HepG2 (cell line): ENCODE data around the gene ANKRD10. TPM values are rescaled to one million over a fixed set of nuclear protein-coding genes. Genes with fewer than 3 reads are reported as not detected.

Experiments used
- EZH2 ChIP-seq: conservative IDR thresholded peaks from 2 replicates; pipeline ENCODE4 v1.6.1; 2012; ENCODE audit warnings: mild to moderate bottlenecking, low read depth, low read length, moderate library complexity
- FLYWCH1 ChIP-seq: sonication (generic); formaldehyde crosslinking; IDR thresholded peaks from 2 replicates; pipeline ENCODE4 v1.8.1; 2023; ENCODE audit warnings: mild to moderate bottlenecking, missing genetic modification reagents
- FOXO1 ChIP-seq: sonication (generic); formaldehyde crosslinking; IDR thresholded peaks from 2 replicates; pipeline ENCODE4 v1.4.0; 2020; ENCODE audit warnings: missing genetic modification reagents
- HBP1 ChIP-seq: IDR thresholded peaks from 2 replicates; pipeline ENCODE4 v1.6.1; 2016; ENCODE audit warnings: low read depth, control low read depth
- JUNB ChIP-seq: sonication (generic); formaldehyde crosslinking; IDR thresholded peaks from 2 replicates; pipeline ENCODE4 v1.8.0; 2022; ENCODE audit warnings: missing genetic modification reagents, mild to moderate bottlenecking, borderline replicate concordance
- KDM5A ChIP-seq: fragments of 200-600 bp; sonication (generic); IDR thresholded peaks from 2 replicates; pipeline ENCODE4 v1.7.0; 2018; ENCODE audit warnings: antibody characterized with exemption, mild to moderate bottlenecking, low read length, borderline replicate concordance
- MAFK ChIP-seq, 2 experiments: IDR thresholded peaks in 1 of 2; conservative IDR thresholded peaks in 1 of 2; 2 replicates each; pipeline ENCODE4 v1.6.1; 2011; ENCODE audit warnings: improper control_type of control experiment in 2 of 2, low read length in 2 of 2
- MED8 ChIP-seq: sonication (generic); formaldehyde crosslinking; IDR thresholded peaks from 2 replicates; pipeline ENCODE4 v1.8.1; 2023; ENCODE audit warnings: mild to moderate bottlenecking, missing genetic modification reagents; ENCODE audit not compliant: insufficient replicate concordance
- NKX3-1 ChIP-seq: sonication (generic); formaldehyde crosslinking; IDR thresholded peaks from 2 replicates; pipeline ENCODE4 v1.5.0; 2020; ENCODE audit warnings: missing genetic modification reagents
- PBX3 ChIP-seq: sonication (generic); formaldehyde crosslinking; IDR thresholded peaks from 2 replicates; pipeline ENCODE4 v1.8.1; 2023; ENCODE audit warnings: missing genetic modification reagents, inconsistent platforms, borderline replicate concordance
- PCBP2 ChIP-seq: fragments of 200-400 bp; formaldehyde crosslinking; optimal IDR thresholded peaks from 2 replicates; pipeline ENCODE3; 2018; ENCODE audit warnings: low read length, low read depth; ENCODE audit not compliant: poor library complexity, severe bottlenecking
- TOPORS ChIP-seq: sonication (generic); formaldehyde crosslinking; IDR thresholded peaks from 2 replicates; pipeline ENCODE4 v1.8.0; 2023; ENCODE audit warnings: mild to moderate bottlenecking, missing genetic modification reagents
- ZBTB1 ChIP-seq: sonication (generic); formaldehyde crosslinking; IDR thresholded peaks from 2 replicates; pipeline ENCODE4 v1.4.0; 2020; ENCODE audit warnings: missing genetic modification reagents, borderline replicate concordance
- ZC3H13 ChIP-seq: sonication (generic); formaldehyde crosslinking; IDR thresholded peaks from 2 replicates; pipeline ENCODE4 v1.8.1; 2023; ENCODE audit warnings: mild to moderate bottlenecking, missing genetic modification reagents, moderate library complexity
- ZMYM3 ChIP-seq: sonication (generic); formaldehyde crosslinking; IDR thresholded peaks from 2 replicates; pipeline ENCODE4 v1.5.1; 2020; ENCODE audit warnings: mild to moderate bottlenecking, missing genetic modification reagents
- ZNF124 ChIP-seq: sonication (generic); formaldehyde crosslinking; IDR thresholded peaks from 2 replicates; pipeline ENCODE4 v1.4.0; 2020; ENCODE audit warnings: missing genetic modification reagents
- ZNF225 ChIP-seq: sonication (generic); formaldehyde crosslinking; IDR thresholded peaks from 2 replicates; pipeline ENCODE4 v1.4.0; 2020; ENCODE audit warnings: mild to moderate bottlenecking, missing genetic modification reagents
- ZNF275 ChIP-seq: sonication (generic); formaldehyde crosslinking; IDR thresholded peaks from 2 replicates; pipeline ENCODE4 v1.8.0; 2022; ENCODE audit warnings: missing genetic modification reagents, mild to moderate bottlenecking, inconsistent platforms, borderline replicate concordance
- ZNF30 ChIP-seq: sonication (generic); formaldehyde crosslinking; IDR thresholded peaks from 2 replicates; pipeline ENCODE4 v1.5.0; 2020; ENCODE audit warnings: mild to moderate bottlenecking, missing genetic modification reagents
- ZNF367 ChIP-seq: sonication (generic); formaldehyde crosslinking; IDR thresholded peaks from 2 replicates; pipeline ENCODE4 v1.4.0; 2020; ENCODE audit warnings: missing genetic modification reagents, borderline replicate concordance
- ZNF556 ChIP-seq: sonication (generic); formaldehyde crosslinking; IDR thresholded peaks from 2 replicates; pipeline ENCODE4 v1.4.0; 2020; ENCODE audit warnings: mild to moderate bottlenecking, missing genetic modification reagents, borderline replicate concordance
- ZNF563 ChIP-seq: sonication (generic); formaldehyde crosslinking; IDR thresholded peaks from 2 replicates; pipeline ENCODE4 v1.8.0; 2022; ENCODE audit warnings: mild to moderate bottlenecking, moderate library complexity, missing genetic modification reagents
- polyA plus RNA-seq, 8 experiments: library from polyadenylated mRNA; depleted of rRNA in 3 of 8; stranded (reverse) in 7 of 8; unstranded in 1 of 8; fragments of >200 nt; fragmentation: Illumina TruSeq in 4 of 8; extraction: Trizol in 4 of 8; gene quantifications; 2 replicates each; pipeline versions ENCODE4 v1.2.1 to v1.2.3, GENCODE V29; 2011 to 2016; ENCODE audit warnings: low read depth in 4 of 8, missing spikeins in 1 of 8, mixed read lengths in 1 of 8; ENCODE audit not compliant: insufficient read depth in 1 of 8
- total RNA-seq, 5 experiments: library from RNA; depleted of rRNA; stranded (reverse); fragments of >200 nt; fragmentation: Illumina TruSeq; extraction: Trizol; gene quantifications; 2 replicates each; pipeline ENCODE4 v1.2.3, GENCODE V29; 2016; ENCODE audit warnings: low read depth in 1 of 5
- TF ChIP-seq, protein P1 (sequence below): sonication (generic); formaldehyde crosslinking; IDR thresholded peaks from 2 replicates; pipeline ENCODE4 v1.5.0; 2020; ENCODE audit warnings: missing genetic modification reagents

ANKRD10 gene
- total and polyA plus RNA-seq, 2 of the 13 experiments (the other 11 are each of a cell fraction or from before 2014, with no cell fraction given), result 108 to 115 TPM

GRCh38 chr13:110914331-110915056, 375 bp downstream of the ANKRD10 start (continued):
- TF ChIP-seq JUNB (CRISPR knock-in tag) (no peak), PCBP2 (no peak), FLYWCH1 (no peak), MED8 (CRISPR knock-in tag) (peak; percentile 69), EZH2 (no peak), HBP1 (CRISPR knock-in tag) (no peak; the same call in 1 of the 2 replicates), ZBTB1 (CRISPR knock-in tag) (no peak), ZNF124 (no peak), MAFK (conservative IDR thresholded peaks at IDR 0.05 in 1 of 2, IDR thresholded peaks at IDR 0.05 in 1 of 2; ENCODE audit: low read length in 2 of 2) (no peak), PBX3 (CRISPR knock-in tag) (no peak), KDM5A (0 out of 2 replicates have a peak, but pooled peaks have one; percentile 64), FOXO1 (CRISPR knock-in tag) (peak; percentile 30; the same call in 1 of the 2 replicates), ZMYM3 (CRISPR knock-in tag) (no peak), ZNF563 (CRISPR knock-in tag) (peak; percentile 98), ZNF367 (CRISPR knock-in tag) (no peak; the same call in 1 of the 2 replicates), ZNF275 (CRISPR knock-in tag) (no peak), ZNF30 (no peak), ZNF225 (CRISPR knock-in tag) (no peak; the same call in none of the 2 replicates), TOPORS (CRISPR knock-in tag) (no peak; the same call in 1 of the 2 replicates), NKX3-1 (CRISPR knock-in tag) (no peak), ZC3H13 (CRISPR knock-in tag) (peak; percentile 90), ZNF556 (CRISPR knock-in tag) (0 out of 2 replicates have a peak, but pooled peaks have one; percentile 52)
- TF ChIP-seq, protein P1, sequence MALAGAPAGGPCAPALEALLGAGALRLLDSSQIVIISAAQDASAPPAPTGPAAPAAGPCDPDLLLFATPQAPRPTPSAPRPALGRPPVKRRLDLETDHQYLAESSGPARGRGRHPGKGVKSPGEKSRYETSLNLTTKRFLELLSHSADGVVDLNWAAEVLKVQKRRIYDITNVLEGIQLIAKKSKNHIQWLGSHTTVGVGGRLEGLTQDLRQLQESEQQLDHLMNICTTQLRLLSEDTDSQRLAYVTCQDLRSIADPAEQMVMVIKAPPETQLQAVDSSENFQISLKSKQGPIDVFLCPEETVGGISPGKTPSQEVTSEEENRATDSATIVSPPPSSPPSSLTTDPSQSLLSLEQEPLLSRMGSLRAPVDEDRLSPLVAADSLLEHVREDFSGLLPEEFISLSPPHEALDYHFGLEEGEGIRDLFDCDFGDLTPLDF (CRISPR knock-in tag), result no peak
